ENCODE measurements around the gene VAT1L.

GRCh38 chr16:77985111-77985510 lies 196.7 kb downstream of the VAT1L start:
- TF ChIP-seq EZH2 (IDR thresholded peaks at IDR 0.05; ENCODE audit: insufficient read depth, poor library complexity, severe bottlenecking) = no peak
- no peak for TF ChIP-seq EZH2phosphoT487 (IDR thresholded peaks at IDR 0.05; ENCODE audit: insufficient read depth, low read depth)
